SK-N-SH (cell line): Measurements from ENCODE around the gene MUC12.

ENCODE experiments used
- CHD2 ChIP-seq: fragments of 150-350 bp; IDR thresholded peaks from 2 replicates; pipeline ENCODE4 v1.6.1; 2018; ENCODE audit warnings: low read length; ENCODE audit not compliant: partially characterized antibody
- EZH2phosphoT487 ChIP-seq: fragments of 200-600 bp; sonication (generic); IDR thresholded peaks from 2 replicates; pipeline ENCODE4 v1.6.1; 2017; ENCODE audit warnings: low read depth, mixed run types, mild to moderate bottlenecking, antibody characterized with exemption, moderate library complexity, borderline replicate concordance
- NRF1 ChIP-seq: IDR thresholded peaks from 2 replicates; pipeline ENCODE4 v1.6.1; 2012; ENCODE audit warnings: low read depth, mild to moderate bottlenecking, low read length
- POLR2AphosphoS5 ChIP-seq: IDR thresholded peaks from 2 replicates; pipeline ENCODE4 v1.6.1; 2012; ENCODE audit warnings: low read depth, low read length
- RAD21 ChIP-seq: IDR thresholded peaks from 2 replicates; pipeline ENCODE4 v1.6.1; 2012; ENCODE audit warnings: mild to moderate bottlenecking, low read length
- TF ChIP-seq, protein P1 (sequence below): fragments of 200-600 bp; sonication (generic); IDR thresholded peaks from 2 replicates; pipeline ENCODE4 v1.6.1; 2017; ENCODE audit warnings: antibody characterized with exemption, mild to moderate bottlenecking, moderate library complexity
- TF ChIP-seq, protein P2 (sequence below): IDR thresholded peaks from 2 replicates; pipeline ENCODE4 v1.4.0; 2012; ENCODE audit warnings: low read depth

DNA sequence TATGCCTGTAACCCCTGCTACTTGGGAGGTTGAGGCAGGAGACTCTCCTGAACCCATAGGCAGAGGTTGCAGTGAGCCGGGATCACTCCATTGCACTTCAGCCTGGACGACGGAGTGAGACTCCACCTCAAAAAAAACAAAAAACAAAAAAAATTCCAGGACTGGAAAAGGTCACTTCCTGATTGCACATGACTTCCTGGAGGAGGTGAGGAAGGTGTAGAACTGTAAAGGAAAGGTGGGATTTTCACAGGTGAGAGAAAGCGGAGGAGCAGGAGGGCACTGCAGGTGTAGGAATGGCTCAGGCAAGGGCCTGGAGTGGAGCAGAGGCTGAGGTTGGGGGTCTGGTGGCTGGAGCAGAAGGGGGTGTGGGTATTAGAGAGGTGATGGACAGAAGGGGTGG, 23.3 kb upstream of the MUC12 start:
- TF ChIP-seq, protein P1, sequence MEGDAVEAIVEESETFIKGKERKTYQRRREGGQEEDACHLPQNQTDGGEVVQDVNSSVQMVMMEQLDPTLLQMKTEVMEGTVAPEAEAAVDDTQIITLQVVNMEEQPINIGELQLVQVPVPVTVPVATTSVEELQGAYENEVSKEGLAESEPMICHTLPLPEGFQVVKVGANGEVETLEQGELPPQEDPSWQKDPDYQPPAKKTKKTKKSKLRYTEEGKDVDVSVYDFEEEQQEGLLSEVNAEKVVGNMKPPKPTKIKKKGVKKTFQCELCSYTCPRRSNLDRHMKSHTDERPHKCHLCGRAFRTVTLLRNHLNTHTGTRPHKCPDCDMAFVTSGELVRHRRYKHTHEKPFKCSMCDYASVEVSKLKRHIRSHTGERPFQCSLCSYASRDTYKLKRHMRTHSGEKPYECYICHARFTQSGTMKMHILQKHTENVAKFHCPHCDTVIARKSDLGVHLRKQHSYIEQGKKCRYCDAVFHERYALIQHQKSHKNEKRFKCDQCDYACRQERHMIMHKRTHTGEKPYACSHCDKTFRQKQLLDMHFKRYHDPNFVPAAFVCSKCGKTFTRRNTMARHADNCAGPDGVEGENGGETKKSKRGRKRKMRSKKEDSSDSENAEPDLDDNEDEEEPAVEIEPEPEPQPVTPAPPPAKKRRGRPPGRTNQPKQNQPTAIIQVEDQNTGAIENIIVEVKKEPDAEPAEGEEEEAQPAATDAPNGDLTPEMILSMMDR: no peak
- TF ChIP-seq NRF1: no peak
- TF ChIP-seq RAD21: no peak
- TF ChIP-seq CHD2: no peak
- no peak for TF ChIP-seq EZH2phosphoT487
- TF ChIP-seq, protein P2, sequence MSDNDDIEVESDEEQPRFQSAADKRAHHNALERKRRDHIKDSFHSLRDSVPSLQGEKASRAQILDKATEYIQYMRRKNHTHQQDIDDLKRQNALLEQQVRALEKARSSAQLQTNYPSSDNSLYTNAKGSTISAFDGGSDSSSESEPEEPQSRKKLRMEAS: no peak
- TF ChIP-seq POLR2AphosphoS5: no peak
